ENCODE data around the gene CCDC192. TPM values are rescaled to one million over a fixed set of nuclear protein-coding genes. Genes with fewer than 3 reads are reported as not detected.
"Not testable (repeated sequence)": the region's sequence is repeated elsewhere in the genome, so short reads cannot be mapped to it uniquely, and the experiment has no call there.

CCDC192 gene
- total RNA-seq, 1 donor from 2014 or later = not detected

GRCh38 chr5:127700237-127700766 is 2.9 kb upstream of the CCDC192 start:
- H3K27ac Mint-ChIP-seq = no peak overlapping the region
- no peaks in the 10 kb centered on the region for H3K4me1 Mint-ChIP-seq
- ChIA-PET POLR2A (no interaction called here), CTCF (no interaction called here)
- intact Hi-C loops (cut with micrococcal nuclease) = no loop called here
- no peaks in the 10 kb centered on the region for H3K36me3 Mint-ChIP-seq (ENCODE audit: low read depth)
- DNase-seq = no peak
- H3K4me3 Mint-ChIP-seq = no peak overlapping the region
- ATAC-seq (ENCODE audit: low read depth) = no peak
- peaks cover 4% of the 10 kb centered on the region for H3K27me3 Mint-ChIP-seq
- no peaks in the 10 kb centered on the region for H3K9me3 Mint-ChIP-seq
- TF ChIP-seq CTCF (IDR thresholded peaks at IDR 0.05) = no peak

- no peak overlapping the region for H3K27ac Mint-ChIP-seq
- H3K4me1 Mint-ChIP-seq = no peaks in the 10 kb centered on the region
- no peak overlapping the region for H3K4me3 Mint-ChIP-seq
- intact Hi-C loops (cut with micrococcal nuclease) = no loop called here
- TF ChIP-seq CTCF (IDR thresholded peaks at IDR 0.05) = no peak
- peaks cover 2% of the 10 kb centered on the region for H3K27me3 Mint-ChIP-seq
- DNase-seq = no peak
- H3K9me3 Mint-ChIP-seq = no peaks in the 10 kb centered on the region
- no peak for ATAC-seq (ENCODE audit: low read depth)
- CTCF ChIA-PET = no interaction called here
- POLR2A ChIA-PET = no interaction called here
- no peaks in the 10 kb centered on the region for H3K36me3 Mint-ChIP-seq (ENCODE audit: low read depth)
Observed at GRCh38 chr5:127702434-127702833, 757 bp upstream of the CCDC192 start.

GRCh38 chr5:127705120-127705892 is 2.1 kb downstream of the CCDC192 start:
- ChIA-PET CTCF (no interaction called here), POLR2A (no interaction called here)
- peaks cover 2% of the 10 kb centered on the region for H3K27me3 Mint-ChIP-seq
- no peak for TF ChIP-seq CTCF (IDR thresholded peaks at IDR 0.05)
- no peaks in the 10 kb centered on the region for H3K9me3 Mint-ChIP-seq
- no peak for DNase-seq
- ATAC-seq (ENCODE audit: low read depth) = no peak
- no peaks in the 10 kb centered on the region for H3K36me3 Mint-ChIP-seq (ENCODE audit: low read depth)
- no peaks in the 10 kb centered on the region for H3K4me1 Mint-ChIP-seq
- intact Hi-C loops (cut with micrococcal nuclease) = no loop called here
- H3K27ac Mint-ChIP-seq = no peak overlapping the region
- H3K4me3 Mint-ChIP-seq = no peak overlapping the region

GRCh38 chr5:127706691-127707090 is 3.5 kb downstream of the CCDC192 start:
- ChIA-PET CTCF (no interaction called here), POLR2A (no interaction called here)
- TF ChIP-seq CTCF (IDR thresholded peaks at IDR 0.05) = no peak
- no peak overlapping the region for H3K27ac Mint-ChIP-seq
- no peak overlapping the region for H3K4me3 Mint-ChIP-seq
- H3K4me1 Mint-ChIP-seq = no peaks in the 10 kb centered on the region
- no peaks in the 10 kb centered on the region for H3K36me3 Mint-ChIP-seq (ENCODE audit: low read depth)
- H3K27me3 Mint-ChIP-seq = peaks cover 2% of the 10 kb centered on the region
- no peaks in the 10 kb centered on the region for H3K9me3 Mint-ChIP-seq
- intact Hi-C loops (cut with micrococcal nuclease) = no loop called here
- ATAC-seq (ENCODE audit: low read depth) (no peak), DNase-seq (no peak)

- intact Hi-C loops (cut with micrococcal nuclease) = no loop called here
- Mint-ChIP-seq H3K4me1 (no peaks in the 10 kb centered on the region), H3K27ac (no peak overlapping the region), H3K27me3 (peaks cover 2% of the 10 kb centered on the region), H3K9me3 (no peaks in the 10 kb centered on the region), H3K4me3 (no peak overlapping the region), H3K36me3 (ENCODE audit: low read depth) (no peaks in the 10 kb centered on the region)
- DNase-seq (no peak), ATAC-seq (ENCODE audit: low read depth) (no peak)
- ChIA-PET POLR2A (no interaction called here), CTCF (no interaction called here)
- TF ChIP-seq CTCF (IDR thresholded peaks at IDR 0.05) = no peak
Observed at GRCh38 chr5:127707209-127707608, 4.0 kb downstream of the CCDC192 start.

GRCh38 chr5:127713083-127713482 is 9.9 kb downstream of the CCDC192 start:
- H3K4me3 Mint-ChIP-seq; H3K4me1 Mint-ChIP-seq; H3K36me3 Mint-ChIP-seq (ENCODE audit: low read depth); H3K9me3 Mint-ChIP-seq; CTCF ChIA-PET; intact Hi-C loops (cut with micrococcal nuclease); DNase-seq; H3K27ac Mint-ChIP-seq; POLR2A ChIA-PET; ATAC-seq (ENCODE audit: low read depth); H3K27me3 Mint-ChIP-seq: not testable (repeated sequence)
